GM13977 (cell line): Measurements from ENCODE around the gene GDI2.

ENCODE experiments used
- DNase-seq: peaks from one replicate; pipeline ENCODE4 v3.0.0; 2012; ENCODE audit warnings: low spot score
- in situ Hi-C: fragments of 300-500 bp; cut with MboI; formaldehyde crosslinking; loops from one replicate; pipeline ENCODE4 v1.12.0; 2022; ENCODE audit warnings: low sequenced_read_pairs, low pct_unique_long_range_greater_than_20kb, mixed read lengths, inconsistent platforms; ENCODE audit not compliant: unreplicated experiment
- TF ChIP-seq, protein P1 (sequence below): IDR thresholded peaks from 2 replicates; pipeline ENCODE4 v1.5.1; 2012; ENCODE audit warnings: mild to moderate bottlenecking, control low read depth; ENCODE audit not compliant: insufficient read depth; ENCODE audit errors: extremely low read depth, missing control alignments

The GDI2 gene

DNA sequence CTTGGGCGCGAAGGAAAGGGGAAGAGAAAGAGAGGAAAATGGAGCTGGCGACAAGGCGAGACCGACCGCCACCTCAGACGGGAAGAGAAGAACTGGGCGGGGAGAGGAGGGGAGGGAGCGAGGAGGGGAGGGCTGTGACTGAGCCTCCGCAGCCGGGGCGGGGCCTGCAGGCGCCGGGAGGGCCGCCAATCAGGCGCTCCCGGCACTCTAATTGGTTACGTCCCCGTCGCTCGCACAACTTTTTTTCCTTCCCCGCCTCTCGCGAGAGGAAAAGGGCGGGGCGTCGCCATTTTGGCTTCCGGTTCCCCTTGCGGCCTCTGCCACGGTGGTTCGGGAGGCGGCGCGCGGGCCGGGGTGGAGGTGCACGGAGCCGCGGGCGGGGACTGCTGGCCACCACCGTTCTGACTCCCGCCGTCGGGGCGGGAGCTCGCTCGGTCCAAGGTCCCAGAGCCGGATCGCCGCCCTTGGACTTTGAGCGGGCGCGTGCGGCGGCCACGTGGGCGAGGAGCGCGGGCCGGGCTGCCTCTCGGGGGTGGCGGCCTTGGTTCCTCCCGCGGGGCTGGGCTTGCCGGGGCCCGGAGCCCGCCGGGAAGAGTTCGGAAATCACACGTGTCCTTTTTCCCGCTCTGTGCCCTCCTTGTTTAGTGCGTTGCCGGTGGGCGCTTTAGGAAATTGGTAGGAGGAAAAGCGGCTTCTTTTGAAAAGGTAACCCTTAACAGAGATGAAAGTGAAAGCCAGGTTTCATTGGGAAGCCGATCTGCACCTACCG lies at the start of gene GDI2:
TSS of gene GDI2 (minus strand) at position 94 of the 769 bp plus-strand sequence. CDS start 176 bp downstream, outside the sequence.
- in situ Hi-C loops, result no loop called here
- TF ChIP-seq, protein P1, sequence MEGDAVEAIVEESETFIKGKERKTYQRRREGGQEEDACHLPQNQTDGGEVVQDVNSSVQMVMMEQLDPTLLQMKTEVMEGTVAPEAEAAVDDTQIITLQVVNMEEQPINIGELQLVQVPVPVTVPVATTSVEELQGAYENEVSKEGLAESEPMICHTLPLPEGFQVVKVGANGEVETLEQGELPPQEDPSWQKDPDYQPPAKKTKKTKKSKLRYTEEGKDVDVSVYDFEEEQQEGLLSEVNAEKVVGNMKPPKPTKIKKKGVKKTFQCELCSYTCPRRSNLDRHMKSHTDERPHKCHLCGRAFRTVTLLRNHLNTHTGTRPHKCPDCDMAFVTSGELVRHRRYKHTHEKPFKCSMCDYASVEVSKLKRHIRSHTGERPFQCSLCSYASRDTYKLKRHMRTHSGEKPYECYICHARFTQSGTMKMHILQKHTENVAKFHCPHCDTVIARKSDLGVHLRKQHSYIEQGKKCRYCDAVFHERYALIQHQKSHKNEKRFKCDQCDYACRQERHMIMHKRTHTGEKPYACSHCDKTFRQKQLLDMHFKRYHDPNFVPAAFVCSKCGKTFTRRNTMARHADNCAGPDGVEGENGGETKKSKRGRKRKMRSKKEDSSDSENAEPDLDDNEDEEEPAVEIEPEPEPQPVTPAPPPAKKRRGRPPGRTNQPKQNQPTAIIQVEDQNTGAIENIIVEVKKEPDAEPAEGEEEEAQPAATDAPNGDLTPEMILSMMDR, result no peak
- peak; percentile 99 for DNase-seq

DNA sequence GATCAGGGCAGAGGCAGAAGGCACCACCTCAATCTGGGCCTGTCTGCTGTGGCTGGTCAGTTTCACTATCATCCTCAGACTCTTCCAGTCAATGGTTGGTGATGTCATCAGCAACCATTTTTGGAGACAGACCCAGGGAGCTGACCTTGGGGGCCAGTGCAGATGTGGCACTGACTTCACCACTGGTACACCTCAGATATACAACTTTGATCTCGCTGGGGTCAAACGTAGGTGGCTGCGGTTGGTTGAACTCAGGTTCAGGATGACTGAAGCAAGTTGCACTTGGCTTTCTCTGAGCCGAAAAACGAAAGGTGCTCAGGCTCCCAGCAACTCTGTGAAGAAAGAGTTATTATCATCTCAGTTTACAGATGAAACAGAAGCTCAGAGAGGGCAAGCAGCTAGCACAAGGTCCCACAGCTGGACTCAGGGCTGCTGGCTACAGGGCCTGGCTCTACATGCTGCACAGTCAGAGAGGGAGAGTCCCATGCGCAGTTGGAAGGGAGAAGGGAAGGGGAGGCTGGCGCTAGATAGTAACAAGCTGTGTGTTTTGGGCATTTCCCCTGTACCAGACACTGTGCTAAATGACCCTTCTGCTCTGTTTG lies 49.2 kb upstream of the GDI2 start:
- DNase-seq, result peak; percentile 82
- TF ChIP-seq, protein P1, result no peak
- in situ Hi-C loops, result no loop called here

DNA sequence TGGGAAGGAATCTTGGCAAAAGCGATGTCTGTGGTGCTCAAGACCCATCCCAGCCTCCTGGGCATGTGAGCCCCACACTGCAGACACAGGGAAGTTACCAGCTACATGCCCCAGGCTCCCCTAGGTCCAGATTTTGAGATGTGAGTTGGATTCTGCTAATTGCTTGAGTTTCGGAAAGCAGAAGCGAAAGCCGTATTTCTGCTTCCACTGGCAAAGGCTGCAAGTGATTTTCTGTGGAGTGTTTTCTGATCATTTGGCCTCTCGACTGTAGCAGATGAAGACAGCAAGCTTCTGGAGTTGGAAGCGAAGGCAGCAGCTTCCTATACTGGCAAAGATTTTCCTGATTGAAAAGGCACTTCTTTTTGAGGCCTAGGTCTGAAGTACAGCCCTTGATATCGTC lies 46.8 kb upstream of the GDI2 start:
- DNase-seq, result no peak
- TF ChIP-seq, protein P1, result no peak
- in situ Hi-C loops, result no loop called here

DNA sequence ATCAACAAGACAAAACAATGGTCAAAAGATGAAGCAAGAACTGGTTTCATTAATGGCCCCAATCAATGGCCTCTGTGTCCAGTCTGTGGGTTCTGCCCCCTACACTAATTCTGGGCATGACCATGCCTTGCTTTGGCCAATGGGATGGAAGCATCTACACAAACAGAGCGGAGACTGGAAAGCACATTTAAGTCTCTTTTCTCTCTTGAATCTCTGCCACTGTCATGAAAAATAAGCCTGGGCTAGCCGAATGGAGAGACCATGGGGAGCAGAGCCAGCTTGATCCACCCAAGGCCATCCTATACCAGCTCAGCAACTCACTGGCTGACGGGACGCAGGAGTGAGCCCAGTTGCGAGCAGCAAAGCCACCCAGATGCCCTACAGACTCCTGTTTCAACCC lies 45.6 kb upstream of the GDI2 start:
- no peak for DNase-seq
- in situ Hi-C loops, result no loop called here
- TF ChIP-seq, protein P1, result no peak

DNA sequence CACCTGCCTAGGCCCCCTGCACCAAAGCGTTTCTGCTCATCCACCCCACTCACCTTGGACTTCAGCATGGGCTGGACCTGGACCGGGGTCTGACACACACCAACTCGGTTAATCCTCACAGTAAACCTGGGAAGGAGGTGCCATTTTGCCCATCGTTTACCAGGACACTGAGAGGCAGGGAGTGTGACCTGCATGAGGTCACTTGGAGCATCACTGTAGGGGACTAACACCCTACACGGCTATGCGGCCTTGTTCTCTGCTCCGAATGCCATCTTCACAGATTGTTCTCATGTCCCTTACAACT lies 43.4 kb upstream of the GDI2 start:
- DNase-seq, result no peak
- in situ Hi-C loops, result no loop called here
- TF ChIP-seq, protein P1, result no peak

DNA sequence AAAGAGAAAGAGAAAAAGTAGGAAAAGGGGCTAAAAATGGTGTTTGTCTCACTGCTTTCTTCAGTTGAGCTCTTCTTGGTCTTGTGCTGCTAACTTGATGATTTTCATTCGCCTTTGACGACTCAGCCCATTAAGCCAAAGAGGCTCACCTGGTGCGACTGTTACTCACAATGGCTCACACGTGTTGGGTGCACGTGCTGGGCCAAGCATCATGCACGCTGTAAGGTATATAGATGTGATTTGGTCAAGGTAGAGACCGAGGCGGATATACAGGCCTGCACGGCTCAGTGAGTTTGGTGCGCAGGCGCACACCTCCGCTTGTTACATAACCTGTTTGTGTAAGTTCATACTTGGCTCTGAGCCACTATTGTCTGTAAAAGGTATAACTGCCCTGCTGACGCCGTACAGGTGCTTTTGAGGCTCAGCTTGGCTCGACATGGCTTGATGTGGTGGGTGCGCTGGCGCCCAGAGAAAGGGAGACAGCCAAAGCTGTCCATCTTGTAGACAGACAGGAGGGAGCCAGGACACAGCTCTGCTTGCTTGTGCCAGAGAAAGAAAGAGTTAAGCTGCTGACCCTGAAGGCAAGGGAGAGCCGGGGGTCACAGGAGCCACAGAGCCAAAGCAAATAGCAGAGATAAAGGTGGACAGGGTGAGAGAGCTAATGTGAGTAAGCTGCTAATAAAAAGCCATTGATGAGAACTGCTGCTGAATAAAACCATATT lies 42.9 kb upstream of the GDI2 start:
- in situ Hi-C loops, result no loop called here
- DNase-seq, result no peak
- TF ChIP-seq, protein P1, result no peak
